GM23338 (cell line): ENCODE data around the gene NCCRP1. TPM values are rescaled to one million over a fixed set of nuclear protein-coding genes. Genes with fewer than 3 reads are reported as not detected.

ENCODE experiments used
- ATAC-seq: fragments of 200-7000 bp; cut with Tn5 transposase; 3 replicates; pipeline ENCODE4 v1.9.1; 2020
- DNase-seq: peaks from one replicate; pipeline ENCODE4 v3.0.0-alpha.2; 2015; ENCODE audit warnings: low spot score
- H2AFZ ChIP-seq: fragments of 200-600 bp; sonication (generic); 2 replicates; pipeline ENCODE4 v1.8.0; 2016; ENCODE audit warnings: antibody characterized with exemption, mild to moderate bottlenecking, moderate library complexity
- H3F3A ChIP-seq: fragments of 200-600 bp; sonication (generic); replicated peaks from 2 replicates; pipeline ENCODE4 v1.8.0; 2017; ENCODE audit warnings: antibody characterized with exemption, mixed run types, low read depth
- H3K27ac ChIP-seq: fragments of 200-600 bp; sonication (generic); 2 replicates; pipeline ENCODE4 v1.6.1; 2016; ENCODE audit warnings: low read depth
- H3K27me3 ChIP-seq: fragments of 200-600 bp; sonication (generic); 2 replicates; pipeline ENCODE4 v1.8.0; 2016; ENCODE audit warnings: mild to moderate bottlenecking, mixed run types, moderate library complexity; ENCODE audit not compliant: insufficient read depth
- H3K36me3 ChIP-seq: fragments of 200-600 bp; sonication (generic); 2 replicates; pipeline ENCODE4 v1.8.0; 2016; ENCODE audit warnings: mild to moderate bottlenecking; ENCODE audit not compliant: insufficient read depth
- H3K4me1 ChIP-seq: fragments of 200-600 bp; sonication (generic); 2 replicates; pipeline ENCODE4 v1.8.0; 2016; ENCODE audit warnings: mild to moderate bottlenecking, moderate library complexity; ENCODE audit not compliant: insufficient read depth
- H3K4me2 ChIP-seq: fragments of 200-600 bp; sonication (generic); 2 replicates; pipeline ENCODE4 v1.7.1; 2017; ENCODE audit warnings: mixed run types
- H3K4me3 ChIP-seq: fragments of 200-600 bp; sonication (generic); 2 replicates; pipeline ENCODE4 v1.6.1; 2016; ENCODE audit warnings: mixed run types
- H3K79me2 ChIP-seq: fragments of 200-600 bp; sonication (generic); replicated peaks from 2 replicates; pipeline ENCODE4 v1.8.0; 2017; ENCODE audit warnings: mild to moderate bottlenecking; ENCODE audit not compliant: insufficient read depth
- H3K9me2 ChIP-seq: fragments of 200-600 bp; sonication (generic); 2 replicates; pipeline ENCODE4 v1.8.0; 2017; ENCODE audit not compliant: insufficient read depth
- H4K20me1 ChIP-seq: fragments of 200-600 bp; sonication (generic); replicated peaks from 2 replicates; pipeline ENCODE4 v1.8.0; 2017; ENCODE audit warnings: mild to moderate bottlenecking; ENCODE audit not compliant: insufficient read depth
- H3K27ac Mint-ChIP-seq: 2 replicates; pipeline ENCODE4 v1.8.0; 2020; ENCODE audit warnings: inconsistent platforms, mild to moderate bottlenecking, moderate library complexity, mixed read lengths
- H3K27me3 Mint-ChIP-seq: 3 replicates; pipeline ENCODE4 v1.8.0; 2022; ENCODE audit warnings: low read depth, mild to moderate bottlenecking, moderate library complexity, mixed read lengths, inconsistent platforms; ENCODE audit not compliant: insufficient read depth, poor library complexity
- H3K36me3 Mint-ChIP-seq: 3 replicates; pipeline ENCODE4 v1.8.0; 2021; ENCODE audit warnings: low read depth, mild to moderate bottlenecking, inconsistent platforms, moderate library complexity, mixed read lengths
- H3K4me1 Mint-ChIP-seq: 3 replicates; pipeline ENCODE4 v1.8.0; 2020; ENCODE audit warnings: mild to moderate bottlenecking, inconsistent platforms, mixed read lengths
- H3K4me3 Mint-ChIP-seq: 3 replicates; pipeline ENCODE4 v1.8.0; 2021; ENCODE audit warnings: moderate library complexity, mild to moderate bottlenecking, inconsistent platforms, mixed read lengths
- H3K9me3 Mint-ChIP-seq: 3 replicates; pipeline ENCODE4 v1.8.0; 2020; ENCODE audit warnings: moderate library complexity, mild to moderate bottlenecking, inconsistent platforms, mixed read lengths
- CREB1 ChIP-seq: fragments of 250-450 bp; sonication (Bioruptor Pico); IDR thresholded peaks from 2 replicates; pipeline ENCODE4 v1.5.0; 2020; ENCODE audit warnings: low read depth, mild to moderate bottlenecking, moderate library complexity
- CTCF ChIP-seq, 2 experiments: fragments of 200-600 bp in 1 of 2; sonication (generic) in 1 of 2; conservative IDR thresholded peaks; 2 replicates each; pipeline versions ENCODE4 v1.5.1 to v1.6.1; 2016 to 2017; ENCODE audit warnings: antibody characterized with exemption in 2 of 2, low read depth in 2 of 2, mild to moderate bottlenecking in 2 of 2, moderate library complexity in 1 of 2
- ETS1 ChIP-seq: IDR thresholded peaks from 2 replicates; pipeline ENCODE4 v1.6.1; 2016; ENCODE audit warnings: antibody characterized with exemption
- EZH2 ChIP-seq: fragments of 200-600 bp; sonication (generic); IDR thresholded peaks from one replicate; pipeline ENCODE4 v1.8.0; 2017; ENCODE audit warnings: antibody characterized with exemption, mild to moderate bottlenecking, low read depth; ENCODE audit not compliant: unreplicated experiment
- EZH2phosphoT487 ChIP-seq: fragments of 200-600 bp; sonication (generic); IDR thresholded peaks from one replicate; pipeline ENCODE4 v1.8.1; 2018; ENCODE audit warnings: antibody characterized with exemption; ENCODE audit not compliant: unreplicated experiment
- JUNB ChIP-seq: IDR thresholded peaks from one replicate; pipeline ENCODE4 v1.6.1; 2016; ENCODE audit warnings: antibody characterized with exemption; ENCODE audit not compliant: unreplicated experiment
- NANOG ChIP-seq: IDR thresholded peaks from 2 replicates; pipeline ENCODE4 v1.6.1; 2016; ENCODE audit warnings: antibody characterized with exemption, borderline replicate concordance
- POLR2AphosphoS5 ChIP-seq: IDR thresholded peaks from 2 replicates; pipeline ENCODE4 v1.6.1; 2016; ENCODE audit warnings: antibody characterized with exemption, low read depth
- REST ChIP-seq: IDR thresholded peaks from one replicate; pipeline ENCODE4 v1.6.1; 2018; ENCODE audit warnings: antibody characterized with exemption; ENCODE audit not compliant: unreplicated experiment
- STAT1 ChIP-seq: IDR thresholded peaks from one replicate; pipeline ENCODE4 v1.6.1; 2016; ENCODE audit warnings: antibody characterized with exemption; ENCODE audit not compliant: unreplicated experiment
- ZNF114 ChIP-seq: fragments of 250-450 bp; sonication (Bioruptor Pico); IDR thresholded peaks from 2 replicates; pipeline ENCODE4 v1.5.0; 2020; ENCODE audit warnings: mild to moderate bottlenecking, moderate library complexity
- ZNF331 ChIP-seq: fragments of 250-450 bp; sonication (Bioruptor Pico); IDR thresholded peaks from 2 replicates; pipeline ENCODE4 v1.5.0; 2020; ENCODE audit warnings: low read depth, mild to moderate bottlenecking, moderate library complexity
- ZNF462 ChIP-seq: fragments of 250-450 bp; sonication (Bioruptor Pico); IDR thresholded peaks from 2 replicates; pipeline ENCODE4 v1.5.0; 2020; ENCODE audit warnings: mild to moderate bottlenecking, moderate library complexity
- polyA plus RNA-seq: library from polyadenylated mRNA; unstranded; fragments of >200 nt; fragmentation: Nextera tagmentation; extraction: Ambion mirVana; gene quantifications from 2 replicates; pipeline ENCODE4 v1.2.1, GENCODE V29; 2016
- total RNA-seq: library from RNA; depleted of rRNA; stranded (reverse); fragments of >200 nt; shearing (Covaris generic); gene quantifications from 2 replicates; pipeline ENCODE4 v1.2.3, GENCODE V29; 2014

Gene NCCRP1
- total and polyA plus RNA-seq, 2 experiments from 2014 or later, result 3.6 to 6.2 TPM

- Mint-ChIP-seq H3K36me3 (no peaks in the 10 kb centered on the region), H3K27ac (no peak overlapping the region), H3K9me3 (peaks cover 6% of the 10 kb centered on the region), H3K4me1 (no peaks in the 10 kb centered on the region), H3K27me3 (peaks cover 2% of the 10 kb centered on the region), H3K4me3 (no peak overlapping the region)
- DNase-seq (no peak), ATAC-seq (no peak; the same call in 2 of the 3 replicates)
- no peaks in the 10 kb centered on the region for H3K9me2 ChIP-seq
- TF ChIP-seq ZNF462 (no peak), CREB1 (CRISPR knock-in tag) (no peak), EZH2 (no peak), ETS1 (no peak), NANOG (no peak), REST (no peak), EZH2phosphoT487 (no peak), ZNF114 (CRISPR knock-in tag) (no peak), POLR2AphosphoS5 (no peak), CTCF (conservative IDR thresholded peaks at IDR 0.05; ENCODE audit: low read depth in 2 of 2) (no peak), JUNB (no peak), ZNF331 (CRISPR knock-in tag) (no peak), STAT1 (no peak)
- no peaks in the 10 kb centered on the region for H3K27me3 ChIP-seq
- H4K20me1 ChIP-seq, result no peaks in the 10 kb centered on the region
- H3F3A ChIP-seq, result no peaks in the 10 kb centered on the region
- no peak overlapping the region for H3K4me3 ChIP-seq
- no peaks in the 10 kb centered on the region for H3K79me2 ChIP-seq
- H2AFZ ChIP-seq, result no peak overlapping the region
- H3K27ac ChIP-seq, result no peak overlapping the region
- H3K36me3 ChIP-seq, result no peaks in the 10 kb centered on the region
- no peak overlapping the region for H3K4me2 ChIP-seq
- H3K4me1 ChIP-seq, result no peaks in the 10 kb centered on the region
These were observed 15.1 kb downstream of the NCCRP1 start for GRCh38 chr19:39211731-39212374.
